MV-4-11 (cell line): Measurements from ENCODE around the gene SPACA5B.
"Not testable (repeated sequence)": the region's sequence is repeated elsewhere in the genome, so short reads cannot be mapped to it uniquely, and the experiment has no call there.

Source experiments
- DNase-seq: peaks from one replicate; lab custom pipeline; 2025; lab: John Stamatoyannopoulos, UW

The SPACA5B gene

GRCh38 chrX:48130326-48130725 is at the start of gene SPACA5B:
SPACA5B (plus strand) TSS chrX:48130626; CDS start chrX:48130688, 62 bp downstream.
- DNase-seq = not testable (repeated sequence)

- DNase-seq = peak; percentile 50
Measured at GRCh38 chrX:48083212-48083611, 47.2 kb upstream of the SPACA5B start.

GRCh38 chrX:48083706-48084105 is 46.7 kb upstream of the SPACA5B start:
- DNase-seq = no peak

GRCh38 chrX:48086082-48086481 is 44.3 kb upstream of the SPACA5B start:
- no peak for DNase-seq

GRCh38 chrX:48090123-48090522 is 40.3 kb upstream of the SPACA5B start:
- DNase-seq = no peak

- not testable (repeated sequence) for DNase-seq
Measured at GRCh38 chrX:48092558-48092957, 37.9 kb upstream of the SPACA5B start.

- DNase-seq = no peak
Measured at GRCh38 chrX:48101443-48101842, 29.0 kb upstream of the SPACA5B start.

- no peak for DNase-seq
Measured at GRCh38 chrX:48102874-48103374, 27.5 kb upstream of the SPACA5B start.

- no peak for DNase-seq
Measured at GRCh38 chrX:48107717-48108116, 22.7 kb upstream of the SPACA5B start.

GRCh38 chrX:48125286-48125685 is 5.1 kb upstream of the SPACA5B start:
- DNase-seq = peak; percentile 43

- DNase-seq = not testable (repeated sequence)
Measured at GRCh38 chrX:48132308-48132844, 1.9 kb downstream of the SPACA5B start.

GRCh38 chrX:48139076-48139475 is 8.7 kb downstream of the SPACA5B start:
- DNase-seq = not testable (repeated sequence)

- DNase-seq = not testable (repeated sequence)
Measured at GRCh38 chrX:48141810-48142508, 11.5 kb downstream of the SPACA5B start.

GRCh38 chrX:48142697-48143096 is 12.3 kb downstream of the SPACA5B start:
- DNase-seq = not testable (repeated sequence)

GRCh38 chrX:48153769-48154168 is 23.3 kb downstream of the SPACA5B start:
- DNase-seq = no peak

- DNase-seq = no peak
Measured at GRCh38 chrX:48154796-48155195, 24.4 kb downstream of the SPACA5B start.

GRCh38 chrX:48156014-48156413 is 25.6 kb downstream of the SPACA5B start:
- DNase-seq = no peak

- no peak for DNase-seq
Measured at GRCh38 chrX:48165241-48165640, 34.8 kb downstream of the SPACA5B start.

- DNase-seq = not testable (repeated sequence)
Measured at GRCh38 chrX:48166322-48166721, 35.9 kb downstream of the SPACA5B start.

- DNase-seq = no peak
Measured at GRCh38 chrX:48179691-48180090, 49.3 kb downstream of the SPACA5B start.

- DNase-seq = no peak
Measured at GRCh38 chrX:48180811-48181210, 50.4 kb downstream of the SPACA5B start.

GRCh38 chrX:48181882-48182281 is 51.5 kb downstream of the SPACA5B start:
- DNase-seq = not testable (repeated sequence)
